ENCODE data around the gene LRRC10B.

The LRRC10B gene

DNA sequence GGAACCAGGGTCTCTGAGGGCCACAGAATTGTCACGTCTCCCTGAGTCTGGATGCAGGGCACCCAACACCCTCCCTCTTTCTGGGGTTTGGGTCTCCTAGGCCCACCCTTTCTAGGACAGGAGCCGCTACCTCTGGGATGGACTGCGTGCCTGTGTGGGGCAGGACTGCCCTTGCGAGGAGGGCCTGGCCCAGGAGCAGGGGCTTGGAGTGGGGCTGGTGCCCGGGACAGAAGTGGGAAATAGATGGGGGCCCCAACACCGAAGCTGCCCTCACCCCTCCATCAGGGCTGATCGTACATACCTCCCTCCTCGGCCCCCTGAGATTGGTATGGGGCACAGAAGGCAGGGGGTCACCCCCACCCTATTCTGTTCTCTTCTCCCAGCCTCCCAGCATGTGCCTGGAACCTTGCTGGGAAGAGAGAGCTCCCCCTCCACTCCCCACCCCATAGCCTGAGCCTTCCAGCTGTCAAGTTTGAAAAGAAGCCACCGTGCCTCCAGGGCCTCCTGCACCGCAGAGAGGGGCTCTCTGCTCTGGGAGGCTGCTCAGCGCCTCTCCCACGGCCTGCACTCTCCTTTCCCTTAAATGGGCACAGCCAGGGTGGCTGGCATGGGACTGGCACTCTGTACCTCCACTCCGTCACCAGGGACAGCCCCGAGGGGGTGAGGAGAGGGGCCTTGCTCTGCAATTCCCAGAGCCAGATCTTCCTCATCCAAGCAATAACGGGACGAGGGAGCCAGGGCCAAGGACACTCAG, 1.8 kb downstream of the LRRC10B start:
- DNase-seq, result no peak

DNA sequence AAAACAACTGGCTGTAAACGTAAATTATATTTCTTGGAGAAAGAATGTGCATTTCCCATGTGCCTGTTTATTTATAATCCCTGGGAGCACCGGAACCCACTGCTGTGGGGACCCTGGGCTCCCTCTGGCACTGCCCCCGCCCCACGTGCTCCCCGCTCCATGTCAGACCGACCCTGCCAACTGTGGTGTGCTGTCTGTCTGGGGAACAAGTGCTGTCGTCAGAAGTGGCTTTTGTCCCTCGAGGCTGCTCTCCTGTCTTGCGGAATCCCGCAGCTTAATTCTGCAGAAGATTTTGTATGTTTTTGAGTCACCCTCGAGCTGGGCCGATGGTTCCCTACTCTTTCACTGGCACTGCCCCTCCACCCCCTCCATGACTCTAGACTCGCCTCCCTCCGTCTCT, 2.4 kb downstream of the LRRC10B start:
- no peak for DNase-seq

DNA sequence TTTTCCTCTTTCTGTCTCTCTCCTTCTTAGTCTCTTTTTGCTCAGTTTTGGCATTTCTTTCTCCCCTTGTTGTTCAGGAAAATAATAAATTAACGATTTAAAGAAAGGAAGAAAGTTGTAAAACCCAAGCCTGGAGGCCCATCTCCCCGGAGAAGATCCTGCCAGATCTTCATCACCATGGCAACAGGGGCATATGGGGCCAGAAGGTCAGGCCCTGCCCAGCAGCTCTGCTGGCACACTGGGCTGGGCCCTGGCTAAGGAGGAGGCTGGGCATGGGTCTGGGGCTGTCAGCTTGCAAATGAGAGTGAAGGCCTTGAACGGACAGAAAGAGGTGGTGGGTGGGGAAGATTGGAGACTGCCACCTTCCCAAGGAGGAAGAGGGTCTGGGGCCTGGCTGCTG, 2.8 kb downstream of the LRRC10B start:
- DNase-seq, result no peak

DNA sequence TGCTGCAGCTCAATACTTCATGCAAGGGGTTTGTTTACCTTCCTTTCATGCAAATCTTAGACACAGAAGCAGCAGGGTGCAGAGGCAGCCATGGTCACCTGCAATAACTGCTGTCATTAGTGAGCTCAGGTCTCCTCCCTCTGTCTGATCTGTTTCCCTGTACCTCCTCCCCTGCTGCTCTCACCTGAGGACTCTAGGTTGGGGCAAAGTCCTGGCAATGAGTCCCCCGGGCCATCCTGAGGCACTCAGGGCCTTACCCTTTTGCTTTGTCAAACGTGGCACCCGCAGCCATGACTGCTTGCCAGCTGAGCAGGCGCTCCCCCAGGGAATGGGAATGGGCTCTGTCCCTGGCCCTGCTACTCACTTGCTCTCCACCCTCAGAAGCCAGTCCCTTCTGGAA, 3.9 kb downstream of the LRRC10B start:
- DNase-seq, result no peak

DNA sequence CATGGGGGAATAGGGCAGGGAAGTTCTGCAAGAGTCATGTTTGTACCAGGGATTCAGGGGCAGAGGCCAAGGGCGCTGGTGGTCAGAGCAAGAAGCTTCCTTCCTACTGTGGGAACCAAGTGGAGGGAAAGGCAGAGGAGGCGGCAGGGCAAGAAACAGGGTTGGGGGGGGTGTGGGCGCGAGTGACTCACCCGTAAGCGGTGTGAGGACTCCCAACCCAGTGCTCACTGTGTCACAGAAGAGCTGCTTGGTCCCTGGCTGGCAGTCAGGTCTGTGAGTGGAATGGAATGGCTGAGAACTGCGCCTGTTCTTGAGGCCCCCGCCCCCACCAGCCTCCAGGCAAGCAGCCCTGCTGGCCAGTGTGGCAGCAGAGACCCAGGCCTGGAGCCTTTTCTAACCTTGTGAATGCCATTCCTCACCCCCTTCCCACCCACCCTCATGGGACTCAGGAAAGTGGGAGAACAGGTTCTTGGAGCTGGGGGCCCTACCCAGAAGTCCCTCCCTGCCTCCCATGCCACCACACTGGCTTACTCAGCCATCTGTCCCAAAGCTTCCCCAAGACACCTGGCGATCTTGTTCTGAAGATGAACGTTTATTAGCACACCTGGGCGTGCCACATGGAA, 4.7 kb downstream of the LRRC10B start:
- DNase-seq, result no peak

DNA sequence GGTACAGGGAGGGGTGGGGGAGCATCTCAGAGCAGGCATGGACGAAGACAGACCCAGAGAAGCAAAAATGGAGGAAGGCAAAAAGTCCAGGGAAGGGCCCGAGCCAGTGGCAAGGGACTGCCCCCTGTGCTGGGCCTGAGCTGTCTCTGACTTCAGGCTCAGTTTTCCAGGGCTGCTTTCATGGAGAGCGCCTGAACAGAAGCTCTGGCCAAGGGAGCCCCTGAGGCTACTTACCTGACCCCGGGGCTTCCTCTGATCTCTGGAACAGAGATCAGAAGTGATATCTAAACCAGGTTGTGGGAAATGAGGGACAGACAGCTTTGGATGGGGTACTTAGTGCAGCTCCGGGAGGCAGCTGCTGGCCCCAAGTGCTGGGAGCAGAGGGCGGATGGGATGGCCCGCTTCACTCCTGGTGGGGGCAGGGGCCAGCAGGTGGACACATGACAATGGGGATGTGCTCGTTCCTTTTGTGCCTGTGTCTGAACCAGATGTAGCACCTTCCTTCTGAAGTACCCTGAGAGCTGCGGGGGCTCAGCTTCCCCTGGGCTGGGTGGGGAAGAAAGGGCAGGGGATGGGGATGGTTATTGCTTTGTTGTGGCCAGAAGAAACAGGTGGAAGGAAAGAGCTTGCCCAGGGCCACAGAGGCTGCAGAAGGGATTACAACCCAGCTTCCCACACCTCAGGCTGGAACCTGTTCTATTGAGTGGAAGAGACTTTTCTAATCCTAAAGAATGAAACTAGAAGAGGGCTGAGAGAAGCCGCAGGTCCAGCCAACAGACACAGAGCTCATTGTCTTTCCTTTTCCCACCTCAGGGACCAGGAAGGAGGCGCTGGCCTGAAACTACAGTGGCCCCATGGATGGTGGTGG, 5.7 kb downstream of the LRRC10B start:
- DNase-seq, result no peak

DNA sequence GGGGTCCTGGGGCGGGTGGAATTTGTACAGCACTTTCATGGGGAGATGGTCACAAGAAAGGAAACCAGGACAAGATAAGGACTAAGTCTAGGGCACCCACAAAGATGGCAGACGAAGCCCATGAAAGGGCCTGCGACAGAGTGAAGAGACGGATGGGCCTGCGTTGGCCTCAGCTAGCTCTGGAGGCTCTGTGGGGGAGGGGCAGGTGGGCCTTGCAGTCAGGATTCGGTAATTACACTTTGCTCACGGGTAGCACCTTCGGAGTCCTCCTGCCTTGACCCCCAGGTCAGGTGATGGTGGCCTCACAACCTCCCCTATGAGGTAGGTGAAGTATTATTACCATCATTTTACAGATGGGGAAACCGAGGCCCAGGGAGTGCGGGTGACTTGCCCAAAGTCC, 7.1 kb downstream of the LRRC10B start:
- DNase-seq, result no peak

DNA sequence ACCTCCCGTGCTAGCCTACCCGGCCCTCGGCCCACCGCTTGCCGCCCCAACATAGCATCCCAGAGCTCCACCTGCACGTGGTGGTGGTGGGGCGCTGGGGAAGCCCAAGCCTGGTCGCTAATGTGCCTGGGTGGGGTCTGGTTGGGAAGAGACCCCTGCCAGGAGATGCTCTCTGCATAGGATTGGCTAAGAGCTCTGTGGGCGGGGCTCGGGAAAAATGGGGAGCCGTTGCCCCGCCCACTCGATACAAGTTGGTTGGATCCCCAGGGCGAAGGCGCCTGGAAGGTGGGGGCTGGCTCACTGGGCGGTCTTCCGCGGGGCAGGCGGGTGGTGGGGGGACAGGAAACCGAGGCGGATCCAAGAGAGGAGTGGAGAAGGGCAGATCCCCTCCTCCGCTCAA, 7.6 kb downstream of the LRRC10B start:
- no peak for DNase-seq

DNA sequence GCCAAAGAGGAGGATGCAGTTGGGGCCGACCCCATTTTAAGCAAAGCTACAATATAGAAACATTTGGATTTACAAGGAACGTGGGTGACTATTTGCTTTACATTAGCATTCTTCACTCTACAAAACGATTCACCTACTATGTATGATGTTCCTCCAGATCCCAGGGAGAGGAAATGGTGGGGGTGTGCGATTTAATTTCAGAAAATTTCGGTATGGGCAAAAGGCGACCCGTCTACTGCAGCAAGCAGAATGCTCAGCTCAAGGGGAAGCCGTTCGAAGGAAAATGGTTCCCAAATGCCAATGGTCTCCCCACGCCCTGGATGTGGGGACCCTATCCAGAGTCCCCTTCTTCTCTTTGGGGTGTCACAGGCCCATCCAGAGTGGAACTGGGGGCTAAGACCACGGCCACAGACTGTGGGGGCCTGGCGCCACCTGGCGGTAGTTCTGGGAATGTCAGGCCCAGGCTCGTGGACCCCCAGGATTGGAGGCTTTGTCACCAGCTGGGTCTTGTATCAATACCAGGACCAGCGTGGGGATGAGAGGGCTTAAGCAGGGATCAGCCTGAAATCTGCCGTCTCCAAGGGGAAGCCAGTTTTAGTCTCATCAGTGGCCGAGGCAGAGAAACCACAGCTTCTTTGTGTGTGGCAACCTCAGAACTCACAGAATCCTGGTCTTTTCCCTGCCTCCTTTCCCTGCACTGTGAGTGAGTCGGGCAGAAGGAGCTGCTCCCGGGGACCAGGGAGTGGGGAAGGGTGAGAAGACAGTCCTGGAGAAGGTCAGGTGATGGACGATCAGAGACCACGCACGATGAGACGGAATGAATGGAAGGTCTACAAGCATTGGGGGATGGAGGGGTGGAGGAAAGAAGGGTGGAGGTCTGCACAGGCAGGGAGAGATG, 8.4 kb downstream of the LRRC10B start:
- peak; percentile 16 for DNase-seq

DNA sequence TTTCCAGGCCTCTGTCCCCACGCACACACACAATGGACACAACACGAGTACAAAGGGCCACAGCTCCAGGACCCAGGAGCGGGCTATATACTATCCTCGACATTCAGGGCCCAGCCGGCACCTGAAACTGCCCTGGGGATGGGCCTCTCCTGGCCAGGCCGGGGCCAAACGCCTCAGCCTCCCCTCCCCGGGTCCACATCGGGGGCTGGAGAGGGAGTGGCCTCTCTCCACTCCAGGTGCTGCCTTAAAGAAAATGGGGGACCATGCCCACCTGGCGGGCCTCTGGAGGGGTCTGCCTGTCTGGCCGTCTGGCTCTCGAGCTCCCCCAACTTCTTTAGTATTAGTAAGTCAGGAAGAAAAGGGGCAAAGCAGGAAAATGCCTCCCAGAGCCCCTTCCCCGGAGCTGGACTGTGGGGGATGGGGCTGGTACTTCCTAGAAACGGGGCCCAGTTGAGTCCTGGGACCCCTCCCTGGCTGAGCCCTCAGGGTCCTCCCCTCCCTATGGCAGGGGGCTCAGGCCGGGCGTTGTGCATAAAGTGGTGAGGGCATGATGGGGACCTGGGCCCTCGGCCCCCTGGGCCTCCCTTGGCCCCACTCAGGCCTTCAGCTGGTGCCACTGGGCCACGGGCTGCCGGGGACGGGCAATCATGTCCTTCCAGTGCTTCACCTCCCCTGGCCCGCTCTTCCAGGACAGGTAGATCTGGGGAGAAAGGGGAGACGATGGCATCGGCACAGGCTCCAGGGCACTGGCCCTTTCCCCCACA, 9.7 kb downstream of the LRRC10B start:
- DNase-seq, result no peak

DNA sequence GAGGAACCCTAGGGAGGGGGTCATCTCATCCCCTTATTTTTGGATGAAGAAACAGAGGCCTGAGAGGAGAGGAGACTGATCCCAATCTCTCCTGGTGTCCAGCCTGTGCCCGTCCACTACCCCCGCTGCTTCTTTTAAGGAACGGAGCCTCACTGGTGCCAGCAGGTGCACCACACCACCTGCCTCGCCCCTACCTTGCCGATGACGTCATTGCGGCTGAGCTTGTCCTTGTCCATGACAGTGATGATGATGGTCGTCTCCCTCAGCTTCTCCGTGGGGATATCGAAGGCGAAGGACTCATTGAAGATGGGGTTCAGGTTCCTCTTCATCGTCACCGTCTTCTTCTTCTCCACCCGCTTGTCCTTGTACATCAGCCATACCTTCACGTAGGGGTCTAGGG, 14.3 kb downstream of the LRRC10B start:
- DNase-seq, result no peak

DNA sequence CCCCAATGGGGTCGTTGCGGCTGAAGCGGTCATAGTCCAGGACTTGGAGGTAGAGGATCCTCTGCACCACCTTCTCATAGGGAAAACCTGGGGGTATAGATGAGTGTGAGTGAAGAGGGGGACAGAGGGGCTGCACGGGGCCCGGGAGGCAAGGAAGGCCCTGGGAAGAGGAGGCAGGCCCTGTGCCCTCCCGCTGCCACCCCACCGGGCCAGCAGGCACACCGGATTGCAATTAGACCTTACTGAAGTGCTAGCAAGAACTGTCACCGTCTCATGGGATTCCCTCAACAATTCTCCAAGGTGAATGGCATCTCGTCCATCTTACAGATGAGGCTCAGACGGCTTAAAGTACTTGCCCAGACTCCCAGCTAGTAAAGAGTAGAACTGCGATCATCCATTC, 15.9 kb downstream of the LRRC10B start:
- DNase-seq, result no peak

DNA sequence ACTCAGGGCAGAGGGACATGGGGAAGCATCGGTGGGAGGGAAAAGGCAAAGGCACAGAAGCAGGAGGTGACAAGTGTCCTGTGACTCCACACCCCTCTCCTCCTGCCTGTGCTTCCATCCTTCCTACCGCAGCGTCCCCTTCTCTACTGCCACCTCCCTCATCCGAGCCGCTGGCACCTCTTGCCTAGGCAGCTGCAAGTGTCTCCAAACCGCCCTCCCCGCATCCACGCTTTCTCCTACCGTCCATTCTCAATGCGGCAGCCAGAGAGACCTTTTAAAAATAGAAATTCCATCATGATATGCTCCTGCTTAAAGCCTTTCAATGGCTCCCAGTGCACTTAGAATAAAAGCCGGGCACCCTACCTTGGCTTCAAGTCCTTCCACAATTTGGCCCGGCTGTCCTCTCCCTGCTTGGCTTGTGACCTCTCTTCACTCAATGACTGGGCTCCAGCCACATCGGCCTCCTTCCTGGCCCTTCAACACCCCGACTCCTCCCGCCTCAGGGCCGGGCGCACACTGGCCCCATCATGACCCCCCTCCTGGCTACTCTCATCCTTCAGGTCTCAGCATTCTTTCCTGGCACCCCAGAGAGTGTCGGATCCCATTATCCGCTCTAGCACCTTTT, 16.5 kb downstream of the LRRC10B start:
- no peak for DNase-seq

DNA sequence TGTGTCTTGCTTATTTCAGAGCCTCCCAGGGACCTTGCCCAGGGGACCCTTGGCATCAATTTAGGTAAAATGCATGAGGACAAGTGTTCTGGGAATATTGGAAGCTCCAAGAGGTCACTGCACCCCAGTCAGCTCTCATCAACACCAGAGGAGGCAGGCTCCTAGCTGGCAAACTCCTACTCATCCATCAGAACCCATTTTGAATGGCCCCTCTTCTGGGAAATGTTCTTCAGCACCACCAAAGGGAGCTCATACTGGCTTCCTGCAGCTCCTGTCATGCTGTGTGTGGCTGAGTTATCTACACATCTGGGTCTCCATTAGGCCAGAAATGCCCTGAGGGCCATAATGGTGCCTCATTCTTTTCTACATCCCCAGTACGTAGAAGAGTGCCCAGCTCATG, 17.7 kb downstream of the LRRC10B start:
- no peak for DNase-seq

DNA sequence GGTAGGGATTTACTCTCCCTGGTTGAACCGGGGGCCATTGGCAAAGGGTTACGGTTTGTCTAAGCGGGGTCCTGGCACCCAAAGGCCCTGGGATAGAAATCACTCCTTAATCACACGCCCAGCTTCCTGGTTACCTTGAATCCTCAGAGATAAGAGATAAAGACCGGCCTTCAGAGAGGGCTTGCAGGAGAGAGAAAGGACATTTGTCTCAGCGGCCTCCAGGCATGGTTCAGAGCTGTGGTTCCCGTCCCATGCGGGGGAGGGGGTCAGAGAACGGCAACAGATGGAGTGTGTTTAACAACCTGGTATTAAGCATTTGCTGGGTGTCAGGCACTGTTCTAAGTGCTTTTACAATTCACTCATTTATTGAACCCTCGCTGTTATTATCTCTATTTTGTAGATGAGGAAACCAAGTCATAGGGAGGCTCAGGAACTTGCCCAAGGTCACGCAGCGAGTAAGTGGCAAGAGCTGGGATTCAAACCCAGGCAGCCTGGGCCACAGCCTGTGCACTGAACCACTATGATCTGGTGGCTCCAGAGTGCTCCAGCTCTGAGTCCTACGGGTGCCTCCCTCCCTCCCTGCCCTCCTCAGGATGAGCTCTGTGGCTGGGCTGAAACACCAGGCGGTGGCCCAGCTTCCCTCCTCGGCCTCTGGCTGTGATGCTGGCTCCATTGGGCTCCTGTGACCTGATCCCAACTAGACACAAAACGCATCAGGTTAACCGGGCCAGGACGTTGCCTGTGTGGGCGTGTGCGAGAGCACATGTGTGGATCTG, 18.6 kb downstream of the LRRC10B start:
- DNase-seq, result no peak

DNA sequence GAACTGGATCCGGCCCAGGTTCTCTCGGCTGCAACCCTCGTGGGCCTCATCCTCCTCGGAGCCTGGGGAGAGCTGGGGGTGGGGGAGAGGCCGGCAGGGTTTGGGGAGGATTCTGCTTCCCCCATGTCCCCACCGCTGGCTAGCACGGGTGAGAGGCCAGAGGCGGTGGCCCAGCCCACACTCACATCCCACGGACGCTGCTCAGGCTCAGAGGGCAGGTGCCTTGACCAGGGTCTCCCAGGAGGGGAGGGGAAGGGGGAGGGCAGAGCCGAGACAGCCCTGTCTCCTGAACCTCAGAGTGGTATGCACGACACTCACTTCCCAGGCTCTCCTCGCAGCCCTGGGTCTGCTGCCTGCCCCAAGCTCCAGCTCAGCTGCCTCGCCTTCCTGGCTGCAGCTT, 19.6 kb downstream of the LRRC10B start:
- no peak for DNase-seq

DNA sequence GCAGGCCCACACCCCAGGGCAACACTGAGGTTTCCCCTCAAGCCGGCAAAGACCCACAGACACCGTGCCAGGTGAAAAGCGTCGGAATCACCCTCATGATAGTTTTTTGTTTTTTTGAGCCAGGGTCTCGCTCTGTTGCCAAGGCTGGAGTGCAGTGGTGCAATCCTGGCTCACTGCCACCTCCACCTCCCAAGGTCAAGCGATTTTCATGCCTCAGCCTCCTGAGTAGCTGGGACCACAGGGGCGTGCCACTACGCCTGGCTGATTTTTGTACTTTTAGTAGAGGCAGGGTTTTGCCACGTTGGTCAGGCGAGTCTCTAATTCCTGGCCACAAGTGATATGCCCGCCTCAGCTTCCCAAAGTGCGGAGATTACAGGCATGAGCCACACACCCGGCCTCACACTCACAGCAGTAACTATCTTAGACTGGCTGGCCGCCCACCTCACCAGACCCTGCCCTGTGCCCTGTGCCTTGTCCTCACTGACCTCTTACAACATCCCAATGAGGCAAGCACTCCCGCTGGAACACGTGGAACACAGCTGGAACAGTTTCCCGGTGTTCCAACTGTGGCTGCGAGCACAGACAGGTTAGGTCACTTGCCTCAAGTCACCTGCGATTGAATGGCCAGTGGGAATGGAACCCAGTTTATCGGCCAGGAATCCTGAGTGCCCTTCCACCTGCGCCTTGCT, 21.1 kb downstream of the LRRC10B start:
- DNase-seq, result no peak

DNA sequence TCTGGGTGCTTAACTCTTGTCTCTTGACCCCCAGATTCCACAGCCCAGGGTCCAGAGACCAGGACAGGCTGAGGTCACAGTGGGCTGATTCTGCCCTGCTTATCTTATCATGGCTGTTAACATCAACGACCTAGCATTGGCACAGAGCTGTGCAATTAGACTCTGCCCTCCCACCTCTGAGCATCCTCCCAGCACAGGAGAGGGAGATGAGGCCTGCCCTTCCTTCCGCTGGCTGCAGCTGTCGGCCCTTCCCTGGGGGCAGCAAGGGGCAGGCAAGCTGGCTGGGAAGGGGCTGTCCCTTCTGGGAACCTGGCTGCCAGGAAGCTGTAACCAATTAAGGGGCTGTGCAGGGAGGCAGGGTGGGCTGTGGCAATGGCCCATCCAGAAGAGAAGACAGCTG, 22.5 kb downstream of the LRRC10B start:
- no peak for DNase-seq

DNA sequence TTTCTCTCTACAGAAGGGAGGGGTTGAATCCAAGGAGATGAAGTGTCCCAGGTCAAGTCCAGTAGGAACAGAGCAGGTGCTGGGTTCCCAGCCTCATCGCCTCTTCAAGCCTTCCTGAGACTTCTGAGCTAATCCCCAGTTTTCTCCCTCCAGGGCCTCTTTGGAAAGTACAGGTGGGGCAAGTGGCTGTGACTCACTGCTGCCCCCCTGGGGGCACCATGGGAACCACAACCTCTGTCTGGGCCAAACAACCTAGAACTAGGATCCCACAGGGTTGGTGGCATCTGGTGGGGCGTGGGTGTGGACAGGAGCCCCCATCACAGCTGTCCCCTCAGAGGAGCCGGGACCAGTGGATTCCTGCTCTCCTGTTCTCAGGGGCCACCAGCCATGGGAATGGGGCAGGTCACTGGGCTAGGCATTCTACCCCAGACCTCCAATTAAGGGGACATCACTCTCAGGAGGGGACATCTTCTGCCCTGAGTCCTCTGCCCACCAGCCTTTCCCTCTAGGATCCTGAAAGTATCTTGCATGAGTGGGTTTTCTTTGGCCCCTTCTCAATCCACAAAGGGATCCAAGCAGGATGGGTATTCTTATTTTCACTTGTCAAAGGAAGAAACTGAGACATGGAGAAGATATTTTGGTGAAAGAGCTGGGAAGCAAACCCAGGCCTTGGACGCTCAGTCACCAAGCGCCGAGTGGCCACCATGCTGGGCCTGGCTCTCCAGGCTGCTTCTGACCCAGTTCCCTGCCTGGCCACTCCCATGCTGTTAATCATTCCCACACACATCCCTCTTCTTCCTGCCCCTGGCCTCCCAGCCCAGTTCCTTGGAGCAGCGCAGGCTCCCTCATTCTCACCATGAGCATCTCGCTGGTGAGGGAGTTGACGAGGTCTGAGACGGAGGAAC, 23.8 kb downstream of the LRRC10B start:
- no peak for DNase-seq
